HG02840 (cell line): Measurements from ENCODE around the gene MRPS9.

Experiments
- ATAC-seq: cut with Tn5 transposase; IDR thresholded peaks from one replicate; pipeline ENCODE4 v1.9.1; 2021; ENCODE audit warnings: mild to moderate bottlenecking, moderate library complexity, moderate number of reproducible peaks; ENCODE audit not compliant: unreplicated experiment, low FRiP score

Gene MRPS9

GRCh38 chr2:105144941-105145300, 107.1 kb downstream of the MRPS9 start:
- no peak for ATAC-seq

DNA sequence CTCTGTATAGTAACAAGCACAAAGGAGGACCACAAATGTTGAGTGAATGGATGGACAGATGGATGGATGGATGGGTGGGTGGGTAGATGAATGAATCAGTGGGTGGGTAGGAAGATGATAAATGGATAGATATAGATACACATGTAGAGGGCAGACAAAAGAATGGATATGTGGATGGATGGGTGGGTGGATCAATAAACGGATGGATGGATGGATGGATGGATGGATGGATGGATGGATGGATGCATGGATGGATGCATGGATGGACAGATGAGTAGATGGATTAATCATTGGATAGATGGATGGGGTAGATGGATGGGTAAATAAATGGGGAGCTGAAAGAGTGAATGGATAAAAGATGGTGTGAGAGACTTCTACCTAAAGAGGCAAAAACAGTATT, 111.4 kb downstream of the MRPS9 start:
- no peak for ATAC-seq
